ENCODE measurements around the gene DOLPP1. TPM values are rescaled to one million over a fixed set of nuclear protein-coding genes. Genes with fewer than 3 reads are reported as not detected.
A peak's percentile ranks its signal among the peaks of the same experiment; 100 is the strongest.

DOLPP1 gene
- total and polyA plus RNA-seq, 3 donors from 2014 or later, result 14.0 to 17.9 (median 14.4) TPM

- DNase-seq, result no peak
- Histone ChIP-seq H3K4me3 (no peak overlapping the region), H3K27me3 (no peaks in the 10 kb centered on the region), H3K27ac (no peak overlapping the region), H3K4me1 (no peaks in the 10 kb centered on the region), H3K36me3 (ENCODE audit: low read depth, missing control alignments) (no peaks in the 10 kb centered on the region), H3K9me3 (no peaks in the 10 kb centered on the region)
- TF ChIP-seq CTCF (IDR thresholded peaks at IDR 0.05), result no peak
- no peak for TF ChIP-seq POLR2A (IDR thresholded peaks at IDR 0.05)
- 59 to 74% methylated on average over 7 of the region's 7 CpGs for WGBS, 2 donors
- intact Hi-C loops (cut with DNase I; ENCODE audit: low total_unique reads), result no loop called here
Observed at GRCh38 chr9:129101279-129101678, 20.4 kb downstream of the DOLPP1 start.

GRCh38 chr9:129102095-129102525 lies 21.2 kb downstream of the DOLPP1 start:
- TF ChIP-seq CTCF (IDR thresholded peaks at IDR 0.05) (no peak), POLR2A (IDR thresholded peaks at IDR 0.05) (no peak)
- Histone ChIP-seq H3K9me3 (no peaks in the 10 kb centered on the region), H3K4me3 (no peak overlapping the region), H3K4me1 (no peaks in the 10 kb centered on the region), H3K27me3 (no peaks in the 10 kb centered on the region), H3K27ac (no peak overlapping the region), H3K36me3 (ENCODE audit: low read depth, missing control alignments) (no peaks in the 10 kb centered on the region)
- intact Hi-C loops (cut with DNase I; ENCODE audit: low total_unique reads), result no loop called here
- no peak for DNase-seq
- 70% methylated on average over 2 to 13 of the region's 13 CpGs for WGBS, 2 donors

- 64 to 81% methylated on average over 8 to 14 of the region's 14 CpGs for WGBS, 2 donors
- intact Hi-C loops (cut with DNase I; ENCODE audit: low total_unique reads), result no loop called here
- Histone ChIP-seq H3K4me3 (no peak overlapping the region), H3K9me3 (no peaks in the 10 kb centered on the region), H3K36me3 (ENCODE audit: low read depth, missing control alignments) (no peaks in the 10 kb centered on the region), H3K27ac (no peak overlapping the region), H3K4me1 (no peaks in the 10 kb centered on the region), H3K27me3 (no peaks in the 10 kb centered on the region)
- DNase-seq, result peak; percentile 69
- TF ChIP-seq POLR2A (IDR thresholded peaks at IDR 0.05) (no peak), CTCF (IDR thresholded peaks at IDR 0.05) (peak in 2 of 3 experiments; percentile 38 to 41)
Observed at GRCh38 chr9:129102791-129103594, 22.1 kb downstream of the DOLPP1 start.

GRCh38 chr9:129103595-129103965 lies 22.7 kb downstream of the DOLPP1 start:
- Histone ChIP-seq H3K27ac (no peak overlapping the region), H3K4me1 (no peaks in the 10 kb centered on the region), H3K36me3 (ENCODE audit: low read depth, missing control alignments) (no peaks in the 10 kb centered on the region), H3K4me3 (no peak overlapping the region), H3K9me3 (no peaks in the 10 kb centered on the region), H3K27me3 (no peaks in the 10 kb centered on the region)
- TF ChIP-seq CTCF (IDR thresholded peaks at IDR 0.05), result no peak
- no peak for TF ChIP-seq POLR2A (IDR thresholded peaks at IDR 0.05)
- WGBS, 2 donors, result 87 to 91% methylated on average over 3 to 4 of the region's 4 CpGs
- intact Hi-C loops (cut with DNase I; ENCODE audit: low total_unique reads), result no loop called here
- no peak for DNase-seq

- Histone ChIP-seq H3K36me3 (ENCODE audit: low read depth, missing control alignments) (no peaks in the 10 kb centered on the region), H3K27ac (no peak overlapping the region), H3K4me1 (no peaks in the 10 kb centered on the region), H3K27me3 (no peaks in the 10 kb centered on the region), H3K4me3 (no peak overlapping the region), H3K9me3 (no peaks in the 10 kb centered on the region)
- intact Hi-C loops (cut with DNase I; ENCODE audit: low total_unique reads), result no loop called here
- DNase-seq, result no peak
- TF ChIP-seq CTCF (IDR thresholded peaks at IDR 0.05) (no peak), POLR2A (IDR thresholded peaks at IDR 0.05) (no peak)
- WGBS, 2 donors, result 89 to 91% methylated on average over 7 to 11 of the region's 11 CpGs
Observed at GRCh38 chr9:129104051-129104450, 23.1 kb downstream of the DOLPP1 start.

Data from testis (tissue), 3 donors.